Inferior parietal cortex (tissue), 1 donor: ENCODE data around the gene BLNK.
"Not testable (repeated sequence)": the region's sequence is repeated elsewhere in the genome, so short reads cannot be mapped to it uniquely, and the experiment has no call there.

Experiments used
- DNase-seq: peaks from one replicate; pipeline ENCODE4 v3.0.0-alpha.2; 2016; ENCODE audit errors: extremely low spot score

The BLNK gene

GRCh38 chr10:96225119-96225518 lies 46.2 kb downstream of the BLNK start:
- DNase-seq = no peak

DNA sequence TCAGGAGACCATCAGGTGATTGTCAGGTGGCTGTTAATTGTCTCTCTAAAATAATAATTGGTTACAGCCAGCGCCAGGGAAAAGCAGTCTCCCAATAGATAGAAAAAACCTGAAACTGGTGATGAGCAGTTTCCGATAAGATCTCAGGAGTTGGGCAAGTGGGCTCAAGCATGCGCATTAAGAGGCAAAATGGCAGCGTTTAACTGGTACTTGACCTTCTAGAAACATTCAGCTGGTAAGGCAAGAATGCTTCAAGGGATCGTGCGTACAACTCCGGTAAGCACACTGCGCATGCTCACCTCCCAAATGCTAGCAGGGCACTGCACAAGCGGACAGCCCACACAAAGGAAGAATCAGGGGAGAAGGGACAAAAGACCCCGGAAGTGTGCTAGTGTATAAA lies 48.5 kb downstream of the BLNK start:
- no peak for DNase-seq

- DNase-seq = no peak
These were observed 48.9 kb downstream of the BLNK start for GRCh38 chr10:96222441-96222840.

DNA sequence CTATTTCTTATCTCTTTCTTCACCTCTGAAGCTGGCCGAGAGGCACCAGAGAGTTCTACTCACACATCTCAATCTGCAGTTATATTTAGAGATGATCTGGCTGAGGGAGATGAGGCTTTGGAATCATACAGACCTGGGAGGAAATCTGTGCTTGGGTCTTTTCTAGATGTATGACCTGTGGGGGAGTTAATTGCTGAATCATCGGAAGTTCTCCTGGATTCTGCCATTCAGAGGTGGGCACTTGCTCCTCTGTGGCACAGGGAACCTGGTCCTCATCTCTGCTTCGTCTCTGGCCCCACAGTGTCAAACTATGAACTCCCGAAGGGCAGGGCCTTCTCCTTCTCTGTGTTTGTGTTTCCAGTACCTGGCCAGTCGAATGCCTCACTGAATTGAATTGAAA lies 52.5 kb downstream of the BLNK start:
- no peak for DNase-seq

- no peak for DNase-seq
These were observed 53.7 kb downstream of the BLNK start for GRCh38 chr10:96217711-96218110.

DNA sequence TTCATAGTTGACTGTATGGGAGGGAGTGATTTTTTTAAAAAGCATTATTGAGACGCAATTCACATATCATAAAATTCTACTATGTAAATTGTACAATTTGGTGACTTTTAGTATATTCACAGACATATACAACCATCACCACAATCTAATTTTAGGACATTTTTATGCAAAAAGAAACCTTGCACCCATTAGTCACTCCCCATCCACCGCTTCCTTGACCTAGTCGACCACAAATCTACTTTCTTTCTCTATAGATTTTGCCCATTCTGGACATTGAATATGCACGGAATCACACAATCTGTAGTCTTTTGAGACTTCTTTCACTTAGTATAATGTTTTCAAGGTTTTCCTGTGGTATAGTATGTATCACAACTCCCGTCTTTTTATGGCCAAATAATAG lies 54.6 kb downstream of the BLNK start:
- DNase-seq = no peak

DNA sequence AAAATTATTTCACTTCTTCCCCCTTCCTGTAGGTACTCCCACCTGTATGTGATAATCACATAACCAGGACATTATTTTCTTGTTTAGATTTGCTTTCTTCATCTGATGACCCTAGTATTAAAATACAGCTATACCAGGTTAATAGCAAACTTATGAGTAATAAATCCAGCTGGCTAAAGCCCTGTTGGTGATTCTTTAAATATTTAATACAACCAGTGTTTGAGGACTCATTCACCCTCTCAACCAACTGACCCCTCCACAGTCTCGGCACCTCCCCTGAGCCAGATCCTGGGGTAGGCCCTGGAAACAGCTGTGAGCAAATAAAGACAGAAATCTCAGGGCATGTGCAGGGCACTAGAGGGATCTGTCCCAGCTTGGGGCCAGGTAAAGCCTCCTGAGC lies 58.5 kb downstream of the BLNK start:
- no peak for DNase-seq

GRCh38 chr10:96211764-96212163 lies 59.6 kb downstream of the BLNK start:
- no peak for DNase-seq

DNA sequence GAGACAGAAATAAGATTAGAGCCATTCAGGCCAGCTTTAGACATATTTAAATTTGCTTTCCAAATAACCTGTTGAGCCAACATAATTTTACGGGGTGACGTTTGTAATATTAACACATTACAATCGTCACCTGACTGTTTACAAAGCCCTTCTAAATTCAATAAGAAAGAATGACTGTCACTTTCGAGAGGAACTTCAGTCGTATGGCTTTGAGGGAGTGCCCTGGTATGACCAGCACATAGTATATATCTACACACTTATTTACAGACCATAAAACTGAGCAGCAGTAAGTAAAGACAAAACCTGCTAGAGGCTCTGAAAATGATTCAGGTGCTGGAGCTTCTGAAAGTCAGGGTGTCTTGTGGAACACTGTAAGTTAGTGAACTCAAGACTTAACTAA lies 62.4 kb downstream of the BLNK start:
- DNase-seq = no peak

DNA sequence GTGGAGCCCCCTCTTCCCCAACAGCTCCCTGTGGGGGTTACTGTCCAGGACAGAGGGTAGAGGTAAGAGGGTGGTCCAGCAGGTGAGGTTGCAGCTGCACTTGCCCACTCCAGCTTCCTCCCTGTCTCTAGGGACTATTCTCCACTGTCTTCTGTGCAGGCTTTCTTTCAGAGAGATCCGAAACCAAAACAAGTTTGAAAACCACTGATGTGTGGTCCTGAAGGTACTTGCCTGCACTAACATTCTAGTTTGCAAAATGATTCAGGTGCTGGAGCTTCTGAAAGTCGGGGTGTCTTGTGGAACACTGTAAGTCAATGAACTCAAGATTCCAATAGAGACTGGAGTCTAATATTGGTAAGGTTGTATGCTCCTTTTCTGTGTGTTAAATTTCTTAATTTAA lies 63.1 kb downstream of the BLNK start:
- no peak for DNase-seq

GRCh38 chr10:96205580-96205979 lies 65.8 kb downstream of the BLNK start:
- no peak for DNase-seq

DNA sequence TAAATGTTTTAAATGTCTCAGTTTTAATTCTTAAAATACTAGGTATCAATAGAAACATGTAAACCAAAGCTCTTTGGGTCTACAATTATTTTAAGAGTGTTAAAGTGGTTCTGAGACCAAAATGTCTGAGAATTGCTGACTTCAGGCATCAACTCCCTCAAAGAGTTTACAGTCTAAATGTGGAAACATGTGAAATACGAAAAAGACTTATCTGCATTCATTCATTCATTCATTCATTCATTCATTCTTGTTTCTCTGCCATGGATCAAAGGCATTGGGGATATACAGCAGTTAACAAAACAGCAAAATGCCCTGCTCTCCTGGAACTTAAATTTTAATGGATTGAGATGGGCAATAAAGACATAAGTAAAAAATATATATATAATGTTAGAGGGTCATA lies 69.8 kb downstream of the BLNK start:
- no peak for DNase-seq

DNA sequence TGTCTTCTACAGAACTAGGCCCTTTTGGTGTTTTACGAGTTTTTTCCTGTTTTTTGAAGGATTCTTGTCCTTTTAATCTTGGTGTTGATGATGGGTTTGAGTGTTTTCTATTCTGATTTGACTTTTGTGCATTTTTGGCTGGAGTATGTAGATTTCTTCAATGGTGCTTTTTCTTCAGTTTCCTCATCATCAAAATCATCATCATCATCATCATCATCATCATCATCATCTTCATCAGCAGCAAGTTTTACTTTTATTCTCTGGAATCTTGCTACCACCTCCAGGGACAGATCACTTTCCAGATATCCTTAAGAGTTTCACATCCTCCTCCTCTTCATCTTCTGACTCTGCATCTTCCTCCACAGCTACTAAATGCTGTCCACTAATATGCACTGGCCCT lies 81.9 kb downstream of the BLNK start:
- not testable (repeated sequence) for DNase-seq

GRCh38 chr10:96188916-96189315 lies 82.5 kb downstream of the BLNK start:
- DNase-seq = no peak

DNA sequence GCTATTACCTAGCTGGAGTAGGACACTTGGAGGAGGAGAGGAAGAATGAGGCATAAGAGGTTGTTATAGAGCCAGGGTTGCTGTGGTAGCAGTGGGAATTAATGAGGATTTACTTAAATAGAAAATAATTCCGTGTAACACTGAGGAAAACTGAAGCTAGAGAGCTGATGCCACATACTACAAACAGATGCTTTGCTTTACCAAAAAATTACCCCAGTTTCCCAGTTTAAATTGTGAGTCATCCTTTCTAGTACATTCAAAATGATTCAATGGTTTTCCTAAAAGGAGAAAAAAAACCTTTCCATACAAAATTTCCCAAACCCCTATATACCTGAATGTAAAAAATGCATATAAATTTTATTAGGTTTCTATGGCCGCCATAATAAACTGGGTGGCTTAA lies 82.9 kb downstream of the BLNK start:
- DNase-seq = peak; percentile 11

DNA sequence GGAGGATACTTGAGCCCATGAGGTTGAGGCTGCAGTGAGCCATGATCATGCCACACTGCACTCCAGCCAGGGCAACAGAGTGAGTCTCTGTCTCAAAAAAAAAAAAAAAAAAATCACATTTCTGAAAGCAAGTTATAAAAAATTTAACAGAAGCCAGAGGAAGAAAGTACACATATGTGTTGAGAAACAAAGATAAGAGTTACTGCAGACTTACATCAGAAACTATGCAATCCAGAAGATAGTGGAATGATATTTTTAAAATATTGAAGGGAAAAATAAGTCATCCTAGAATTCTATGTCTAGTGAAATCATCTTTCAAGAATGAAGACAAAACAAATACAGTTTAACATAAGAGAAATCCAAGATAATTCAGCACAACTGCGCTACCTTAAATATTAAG lies 94.4 kb downstream of the BLNK start:
- no peak for DNase-seq

GRCh38 chr10:96172666-96173065 lies 98.7 kb downstream of the BLNK start:
- no peak for DNase-seq

GRCh38 chr10:96170230-96170629 lies 101.1 kb downstream of the BLNK start:
- no peak for DNase-seq

DNA sequence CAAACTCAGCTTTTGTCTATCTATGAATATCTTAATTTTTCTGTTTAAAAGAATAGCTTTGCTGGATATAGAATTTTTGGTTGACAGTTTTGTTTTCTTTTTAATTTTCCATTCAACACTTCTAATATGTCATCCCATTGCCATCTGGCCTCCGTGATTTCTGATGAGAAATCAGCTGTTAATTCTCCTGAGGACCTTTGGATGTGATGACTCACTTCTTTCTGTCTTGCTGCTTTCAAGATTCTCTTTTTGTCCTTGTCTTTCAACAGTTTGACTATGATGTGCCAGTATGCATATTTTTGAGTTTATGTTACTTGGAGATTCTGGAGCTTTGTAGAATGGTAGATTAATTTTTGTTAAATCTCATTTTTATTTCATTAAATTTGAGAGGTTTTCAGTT lies 102.8 kb downstream of the BLNK start:
- DNase-seq = no peak

- DNase-seq = no peak
These were observed 105.6 kb downstream of the BLNK start for GRCh38 chr10:96165726-96166125.

- no peak for DNase-seq
These were observed 118.3 kb downstream of the BLNK start for GRCh38 chr10:96153070-96153469.

DNA sequence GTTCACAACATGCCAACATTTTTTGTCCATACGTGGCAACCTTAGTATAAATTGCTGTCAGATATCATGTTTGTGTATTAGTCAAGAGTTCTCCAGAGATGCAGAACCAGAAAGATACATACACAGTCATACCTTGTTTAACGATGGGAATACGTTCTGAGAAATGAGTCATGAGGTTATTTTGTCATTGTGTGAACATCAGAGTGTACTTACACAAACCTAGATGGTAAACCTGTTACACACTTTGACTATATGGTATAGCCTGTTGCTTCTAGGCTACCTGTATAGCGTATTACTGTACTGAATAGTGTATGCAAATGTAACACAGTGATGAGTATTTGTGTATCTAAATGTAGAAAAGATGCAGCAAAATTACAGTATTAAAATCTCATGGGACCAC lies 118.9 kb downstream of the BLNK start:
- no peak for DNase-seq
